ENCODE data around the gene DDX47.
"Not testable (repeated sequence)": the region's sequence is repeated elsewhere in the genome, so short reads cannot be mapped to it uniquely, and the experiment has no call there.

The DDX47 gene

GRCh38 chr12:12797794-12798152, 15.4 kb upstream of the DDX47 start:
- DNase-seq (ENCODE audit: low spot score) = no peak

GRCh38 chr12:12798480-12798879, 14.7 kb upstream of the DDX47 start:
- DNase-seq (ENCODE audit: low spot score) = no peak

- no peak for DNase-seq (ENCODE audit: low spot score)
Observed at GRCh38 chr12:12799163-12799920, 13.8 kb upstream of the DDX47 start.

GRCh38 chr12:12800406-12801180, 12.6 kb upstream of the DDX47 start:
- DNase-seq (ENCODE audit: low spot score) = peak; percentile 33

GRCh38 chr12:12801656-12802055, 11.5 kb upstream of the DDX47 start:
- DNase-seq (ENCODE audit: low spot score) = not testable (repeated sequence)

GRCh38 chr12:12803186-12803585, 10.0 kb upstream of the DDX47 start:
- peak; percentile 85 for DNase-seq (ENCODE audit: low spot score)

- DNase-seq (ENCODE audit: low spot score) = no peak
Observed at GRCh38 chr12:12804011-12804410, 9.1 kb upstream of the DDX47 start.

GRCh38 chr12:12804432-12804886, 8.7 kb upstream of the DDX47 start:
- peak; percentile 87 for DNase-seq (ENCODE audit: low spot score)

- DNase-seq (ENCODE audit: low spot score) = no peak
Observed at GRCh38 chr12:12806784-12807516, 6.2 kb upstream of the DDX47 start.

GRCh38 chr12:12807517-12807903, 5.6 kb upstream of the DDX47 start:
- not testable (repeated sequence) for DNase-seq (ENCODE audit: low spot score)

GRCh38 chr12:12807970-12808702, 5.0 kb upstream of the DDX47 start:
- no peak for DNase-seq (ENCODE audit: low spot score)

- no peak for DNase-seq (ENCODE audit: low spot score)
Observed at GRCh38 chr12:12810553-12811021, 2.6 kb upstream of the DDX47 start.

GRCh38 chr12:12811343-12811742, 1.8 kb upstream of the DDX47 start:
- DNase-seq (ENCODE audit: low spot score) = no peak

GRCh38 chr12:12812174-12812573, 972 bp upstream of the DDX47 start:
- no peak for DNase-seq (ENCODE audit: low spot score)

- no peak for DNase-seq (ENCODE audit: low spot score)
Observed at GRCh38 chr12:12812618-12813119, 477 bp upstream of the DDX47 start.

- DNase-seq (ENCODE audit: low spot score) = no peak
Observed at GRCh38 chr12:12817616-12818015, 4.5 kb downstream of the DDX47 start.

- DNase-seq (ENCODE audit: low spot score) = no peak
Observed at GRCh38 chr12:12818701-12819100, 5.6 kb downstream of the DDX47 start.

- DNase-seq (ENCODE audit: low spot score) = no peak
Observed at GRCh38 chr12:12819221-12819620, 6.1 kb downstream of the DDX47 start.

GRCh38 chr12:12819752-12820311, 6.7 kb downstream of the DDX47 start:
- DNase-seq (ENCODE audit: low spot score) = peak; percentile 92

GRCh38 chr12:12820376-12820775, 7.2 kb downstream of the DDX47 start:
- not testable (repeated sequence) for DNase-seq (ENCODE audit: low spot score)

GRCh38 chr12:12821975-12822374, 8.8 kb downstream of the DDX47 start:
- DNase-seq (ENCODE audit: low spot score) = no peak

Measured in AG08395 (cell line).